ENCODE data around the gene RCC1.

GRCh38 chr1:28540651-28541050 is 34.8 kb downstream of the RCC1 start:
- TF ChIP-seq CTCF (IDR thresholded peaks at IDR 0.05) (no peak), TCF7 (CRISPR knock-in tag; IDR thresholded peaks at IDR 0.05; ENCODE audit: low read depth) (no peak), PRDM15 (CRISPR knock-in tag; IDR thresholded peaks at IDR 0.05) (no peak), FOXP1 (CRISPR knock-in tag; IDR thresholded peaks at IDR 0.05; ENCODE audit: borderline replicate concordance) (no peak), MYBL2 (CRISPR knock-in tag; IDR thresholded peaks at IDR 0.05) (no peak), HMGXB4 (CRISPR knock-in tag; IDR thresholded peaks at IDR 0.05) (no peak), USF2 (CRISPR knock-in tag; IDR thresholded peaks at IDR 0.05) (no peak), E2F1 (CRISPR knock-in tag; IDR thresholded peaks at IDR 0.05) (no peak), CREB1 (CRISPR knock-in tag; IDR thresholded peaks at IDR 0.05) (no peak), USF1 (CRISPR knock-in tag; IDR thresholded peaks at IDR 0.05) (no peak), SP1 (CRISPR knock-in tag; conservative IDR thresholded peaks at IDR 0.05) (no peak), ZNF416 (CRISPR knock-in tag; IDR thresholded peaks at IDR 0.05) (no peak), CREM (CRISPR knock-in tag; IDR thresholded peaks at IDR 0.05) (no peak)
